NCI-H1092 (cell line): Measurements from ENCODE around the gene SLC22A25.
"Not testable (repeated sequence)": the region's sequence is repeated elsewhere in the genome, so short reads cannot be mapped to it uniquely, and the experiment has no call there.

Experiments
- DNase-seq: peaks from one replicate; lab custom pipeline; 2025; lab: John Stamatoyannopoulos, UW

Gene SLC22A25

DNA sequence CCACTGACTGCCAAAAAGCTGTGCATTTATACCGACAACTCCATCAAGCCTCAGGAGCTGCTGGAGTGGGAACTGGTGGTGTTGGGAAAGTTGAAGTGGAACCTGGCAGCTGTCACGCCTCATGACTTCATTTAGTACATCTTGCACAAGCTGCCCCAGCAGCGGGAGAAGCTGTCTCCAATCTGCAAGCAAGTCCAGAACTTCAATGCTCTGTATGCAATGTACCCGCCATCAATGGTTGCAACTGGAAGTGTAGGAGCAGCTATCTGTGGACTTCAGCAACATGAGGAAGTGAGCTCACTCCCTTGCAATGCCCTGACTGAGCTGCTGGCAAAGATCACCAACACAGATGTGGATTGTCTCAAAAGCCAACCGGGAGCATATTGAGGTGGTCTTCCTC, at the start of gene SLC22A25:
Gene SLC22A25 (minus strand): TSS at position 67 of the 400 bp plus-strand sequence. CDS start 13,947 bp downstream, outside the sequence.
- DNase-seq = no peak

- no peak for DNase-seq
Measured at GRCh38 chr11:63290285-63290684, 46.9 kb upstream of the SLC22A25 start.

DNA sequence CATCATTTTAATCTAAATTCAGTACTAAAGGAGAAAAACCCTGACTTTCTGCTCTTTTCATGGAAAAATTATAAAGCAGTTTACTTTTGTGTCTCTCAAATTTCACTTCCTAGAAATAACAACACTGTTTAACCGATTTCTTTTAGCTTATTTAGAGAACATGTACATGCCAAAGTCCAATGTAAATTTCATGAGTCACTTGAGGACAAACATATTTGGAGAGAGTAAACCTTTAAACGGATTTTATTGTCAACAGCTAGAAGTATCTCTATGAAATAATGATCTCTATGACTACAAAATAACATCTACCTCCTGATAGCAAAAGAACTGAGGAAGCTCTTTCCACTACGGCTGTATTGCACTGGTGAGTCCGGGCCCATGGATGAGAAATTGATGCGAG, 46.3 kb upstream of the SLC22A25 start:
- no peak for DNase-seq

DNA sequence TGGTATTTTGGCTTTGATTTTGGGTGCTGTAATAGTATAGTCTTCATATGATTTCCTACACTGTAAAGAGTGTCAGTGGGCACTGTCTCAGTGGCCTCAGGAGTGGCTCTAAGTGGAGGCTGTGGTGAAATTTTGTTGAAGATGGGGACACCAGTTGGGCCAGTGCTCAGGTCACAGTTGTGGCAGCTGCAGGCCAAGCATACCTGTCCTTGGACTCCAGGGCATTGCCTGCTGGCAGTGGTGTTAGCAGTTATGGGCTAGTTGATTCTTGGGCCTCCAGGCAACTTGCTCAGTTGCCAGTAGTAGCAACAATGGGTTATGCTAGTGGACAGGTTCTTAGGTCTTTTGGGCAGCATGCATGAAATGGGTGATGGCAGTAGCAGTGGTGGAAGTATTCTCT, 39.2 kb upstream of the SLC22A25 start:
- no peak for DNase-seq

GRCh38 chr11:63280920-63281319, 37.5 kb upstream of the SLC22A25 start:
- DNase-seq = no peak

DNA sequence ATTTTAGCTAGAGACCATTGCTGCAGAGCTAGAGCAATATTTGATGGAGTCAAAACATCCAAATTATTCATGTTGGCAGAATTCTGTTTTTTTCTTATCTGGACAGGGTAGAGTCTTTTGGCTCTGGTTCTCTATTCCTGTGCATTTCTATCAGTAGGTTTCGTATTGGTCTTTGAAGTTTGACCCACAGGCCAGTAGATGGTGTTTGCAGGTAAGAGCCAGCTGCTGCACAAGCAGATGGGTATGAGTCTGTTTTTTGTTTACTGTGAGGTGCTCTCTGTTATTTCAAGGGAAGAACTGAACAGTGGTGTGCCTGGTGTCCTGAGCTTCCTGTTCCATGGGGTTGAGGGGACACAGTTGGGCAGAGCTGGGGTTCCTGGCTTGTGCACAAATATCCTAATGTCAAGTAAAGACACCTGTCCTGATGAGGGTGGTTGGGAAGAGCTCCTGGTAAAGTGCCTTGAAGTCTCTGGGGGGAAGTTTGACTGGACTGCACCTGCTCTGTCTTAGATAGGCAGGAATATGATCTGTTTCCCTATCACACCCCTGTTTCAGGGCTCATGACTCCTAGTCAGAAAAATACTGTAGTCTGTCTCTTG, 34.0 kb upstream of the SLC22A25 start:
- no peak for DNase-seq

DNA sequence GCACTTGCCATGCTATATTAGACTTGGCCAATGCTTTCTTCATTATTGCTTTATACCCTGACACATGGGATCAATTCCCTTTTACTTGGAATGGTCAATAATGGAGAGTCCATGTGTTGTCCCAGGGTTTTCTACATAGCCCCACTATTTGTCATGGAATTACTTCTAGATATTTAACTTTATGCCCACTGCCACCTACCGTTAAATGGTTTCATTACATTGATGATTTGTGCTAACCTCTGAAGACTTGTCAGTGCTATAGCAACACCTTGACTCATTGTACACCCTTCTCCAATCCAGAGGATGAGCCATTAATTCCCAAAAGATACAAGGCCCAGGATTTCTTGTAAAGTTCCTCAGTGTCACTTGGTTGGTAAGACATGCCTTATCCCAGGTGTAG, 31.4 kb upstream of the SLC22A25 start:
- DNase-seq = no peak

- no peak for DNase-seq
Measured at GRCh38 chr11:63273685-63274084, 30.3 kb upstream of the SLC22A25 start.

DNA sequence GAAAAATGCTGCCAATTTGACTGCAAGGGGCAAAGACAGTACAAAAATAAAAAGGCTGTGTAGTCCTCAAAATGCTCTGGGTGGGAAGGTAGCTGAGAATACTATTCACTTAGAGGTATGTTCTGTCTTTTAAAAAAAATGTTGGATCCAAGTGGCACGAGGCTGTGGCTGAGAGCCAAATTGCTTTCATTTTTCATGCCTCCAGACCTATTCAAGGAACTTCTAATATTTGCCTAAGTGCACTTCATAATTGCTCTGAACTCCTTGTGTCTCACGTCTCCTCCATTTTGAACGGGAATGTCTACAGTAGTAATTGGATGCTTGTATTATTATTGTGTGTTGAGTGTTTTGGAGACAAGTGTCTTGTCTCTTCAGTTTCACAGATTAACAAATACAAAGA, 19.1 kb upstream of the SLC22A25 start:
- DNase-seq = no peak

DNA sequence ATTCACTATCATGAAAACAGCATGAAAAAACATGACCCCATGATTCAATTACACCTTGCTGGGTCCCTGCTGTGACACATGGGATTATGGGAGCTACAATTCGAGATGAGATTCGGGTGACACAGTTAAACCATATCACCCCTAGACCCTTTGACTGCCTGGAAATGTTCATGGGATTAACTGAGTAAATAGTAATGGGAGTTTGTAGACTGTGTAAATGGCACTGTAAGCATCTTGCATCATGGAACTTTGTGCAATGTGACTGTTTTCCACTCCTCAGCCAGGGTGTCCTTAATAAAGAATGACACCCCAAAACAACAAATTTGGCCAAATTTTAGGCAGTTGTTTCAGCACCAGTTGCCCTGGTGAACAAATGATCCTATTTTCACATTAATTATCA, 7.9 kb upstream of the SLC22A25 start:
- no peak for DNase-seq

DNA sequence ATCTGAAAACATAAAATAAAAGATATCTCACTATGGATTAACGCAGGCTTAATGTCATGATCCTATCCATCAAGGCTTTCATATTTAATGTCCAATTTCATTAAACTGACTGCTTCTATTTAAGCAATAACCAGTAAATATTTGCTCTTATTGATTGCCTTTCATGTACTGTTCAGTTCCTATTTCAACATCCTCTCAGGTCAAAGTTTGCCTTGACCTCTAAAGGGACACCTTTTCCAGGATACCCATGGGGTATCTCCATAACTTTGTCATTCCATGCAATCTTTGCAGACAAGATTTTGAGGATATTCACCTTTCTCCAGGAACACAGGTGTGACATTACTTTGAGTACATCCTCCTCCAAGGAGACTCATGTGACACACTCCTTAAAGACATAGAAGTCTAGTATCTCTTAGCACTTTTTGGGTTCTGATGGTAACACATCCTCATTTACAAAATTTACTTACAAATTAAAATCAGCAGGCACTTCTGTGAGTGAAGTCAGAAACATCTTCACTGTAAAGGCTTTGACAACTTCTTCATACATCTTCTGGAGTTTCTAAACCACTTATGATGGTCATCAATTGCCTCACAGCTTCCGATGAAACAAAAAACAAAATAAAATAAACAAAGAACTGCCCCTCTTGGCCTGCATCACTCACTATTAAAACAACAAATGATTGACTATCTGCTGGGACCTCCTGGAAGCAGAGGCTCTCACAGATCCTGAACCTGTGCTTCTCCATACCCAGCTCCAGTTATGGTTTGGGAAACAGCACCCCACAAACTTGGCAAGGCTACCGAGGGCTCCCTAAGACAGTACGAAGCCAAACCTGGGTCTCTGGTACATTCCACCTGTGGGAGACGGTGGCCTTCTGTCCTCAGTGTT, 7.0 kb upstream of the SLC22A25 start:
- no peak for DNase-seq

DNA sequence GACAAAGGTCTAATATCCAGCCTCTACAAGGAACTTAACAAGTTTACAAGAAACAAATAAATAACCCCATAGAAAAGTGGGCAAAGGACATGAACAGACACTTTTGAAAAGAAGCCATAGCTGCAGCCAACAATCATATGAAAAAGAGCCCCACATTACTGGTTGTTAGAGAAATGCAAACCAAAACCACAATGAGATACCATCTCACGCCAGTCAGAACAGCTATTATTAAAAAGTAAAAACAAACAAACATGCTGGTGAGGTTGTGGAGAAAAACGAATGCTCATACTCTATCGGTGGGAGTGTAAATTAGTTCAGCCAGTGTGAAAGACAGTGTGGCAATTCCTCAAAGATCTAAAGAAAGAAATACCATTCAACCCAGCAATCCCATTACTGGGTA, 5.6 kb upstream of the SLC22A25 start:
- DNase-seq = no peak

- not testable (repeated sequence) for DNase-seq
Measured at GRCh38 chr11:63247237-63248002, 4.0 kb upstream of the SLC22A25 start.

DNA sequence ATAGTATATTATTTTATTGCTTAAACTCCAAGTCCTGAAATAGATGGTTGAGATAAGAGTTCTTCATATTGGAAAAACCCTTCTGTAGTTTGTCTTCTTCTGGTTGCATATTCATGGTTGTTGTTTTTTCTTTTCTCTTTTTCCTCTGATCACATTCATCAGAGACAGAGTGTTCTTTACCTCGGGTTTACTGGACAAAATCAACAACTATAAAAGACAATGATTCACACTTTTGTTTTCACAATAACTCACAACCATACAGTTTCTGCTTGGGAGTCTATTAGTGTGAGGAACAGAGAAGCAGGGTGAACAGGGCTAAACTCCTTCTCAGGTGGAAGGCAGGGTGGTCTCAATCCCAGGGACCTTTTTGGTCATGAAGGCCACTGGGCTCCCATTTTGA, 2.6 kb upstream of the SLC22A25 start:
- no peak for DNase-seq

GRCh38 chr11:63244862-63245261, 1.5 kb upstream of the SLC22A25 start:
- DNase-seq = no peak

- DNase-seq = no peak
Measured at GRCh38 chr11:63242089-63242781, 1.2 kb downstream of the SLC22A25 start.

DNA sequence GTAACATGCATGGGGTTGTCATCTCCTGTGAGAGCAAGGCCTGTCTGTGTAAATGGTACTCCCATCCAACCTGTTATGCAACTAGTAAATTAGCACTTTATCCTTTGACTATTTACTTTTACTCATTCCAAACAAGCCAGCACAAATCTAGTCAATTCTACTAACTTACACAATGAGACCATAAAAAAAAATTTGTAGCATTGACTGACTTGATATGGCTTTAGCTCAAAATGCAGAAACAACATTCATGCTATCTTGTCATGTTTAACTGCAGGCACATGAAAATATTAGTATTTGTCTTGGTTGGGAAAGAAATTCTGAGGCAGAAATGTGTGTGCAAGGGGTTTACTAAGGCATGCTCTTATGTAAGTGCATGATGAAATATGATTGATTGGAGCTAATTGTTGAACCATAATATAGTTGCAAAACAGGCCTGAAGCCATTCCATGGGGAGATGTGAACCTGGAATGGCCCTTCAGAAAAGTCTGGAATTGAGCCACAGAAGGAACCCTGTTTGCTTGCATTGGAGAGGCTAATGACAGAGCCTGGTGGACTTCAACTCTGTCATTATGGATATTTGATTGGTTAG, 2.5 kb downstream of the SLC22A25 start:
- no peak for DNase-seq

DNA sequence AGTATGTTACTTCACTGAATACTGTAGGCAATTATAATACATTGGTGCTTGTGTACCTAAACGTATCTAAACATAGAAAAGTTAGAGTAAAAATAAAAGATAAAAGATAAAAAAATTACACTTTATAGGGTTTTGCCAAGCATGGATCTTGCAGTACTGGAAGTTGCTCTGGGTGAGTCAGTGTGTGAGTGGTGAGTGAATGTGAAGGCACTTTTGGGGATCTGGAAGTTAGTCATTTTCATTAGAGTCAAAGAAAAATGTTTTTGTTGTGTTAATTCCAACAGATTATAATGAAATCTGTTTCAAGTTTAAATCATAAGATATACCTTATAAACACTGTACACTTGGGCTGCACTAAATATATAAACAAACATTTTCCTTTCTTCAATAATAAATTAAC, 3.3 kb downstream of the SLC22A25 start:
- no peak for DNase-seq

GRCh38 chr11:63239254-63239653, 4.1 kb downstream of the SLC22A25 start:
- no peak for DNase-seq

GRCh38 chr11:63237413-63237812, 6.0 kb downstream of the SLC22A25 start:
- DNase-seq = no peak
